ENCODE data around the gene ABCC10. TPM values are rescaled to one million over a fixed set of nuclear protein-coding genes. Genes with fewer than 3 reads are reported as not detected.

Gene ABCC10
- total RNA-seq, 1 donor from 2014 or later: 45.6 TPM

DNA sequence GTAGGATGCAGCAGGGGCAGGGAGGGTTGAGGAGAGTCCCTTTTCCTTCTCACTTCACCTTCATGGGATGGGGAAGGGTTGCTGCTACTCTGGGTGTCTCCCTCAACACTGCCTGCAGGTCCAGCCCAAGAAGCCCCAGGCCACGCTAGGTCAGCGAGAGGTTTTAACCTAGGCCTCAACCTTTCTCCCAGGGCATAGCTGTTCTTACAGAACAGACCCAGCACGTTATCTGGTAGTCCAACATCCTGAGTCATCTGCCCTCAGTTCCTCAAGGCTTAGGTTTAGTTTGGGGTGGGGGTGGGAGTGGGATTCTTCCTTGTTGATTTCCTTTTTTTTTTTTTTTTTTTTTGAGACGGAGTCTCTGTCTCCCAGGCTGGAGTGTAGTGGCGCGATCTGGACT, 67.0 kb downstream of the ABCC10 start:
- TF ChIP-seq, protein P1, sequence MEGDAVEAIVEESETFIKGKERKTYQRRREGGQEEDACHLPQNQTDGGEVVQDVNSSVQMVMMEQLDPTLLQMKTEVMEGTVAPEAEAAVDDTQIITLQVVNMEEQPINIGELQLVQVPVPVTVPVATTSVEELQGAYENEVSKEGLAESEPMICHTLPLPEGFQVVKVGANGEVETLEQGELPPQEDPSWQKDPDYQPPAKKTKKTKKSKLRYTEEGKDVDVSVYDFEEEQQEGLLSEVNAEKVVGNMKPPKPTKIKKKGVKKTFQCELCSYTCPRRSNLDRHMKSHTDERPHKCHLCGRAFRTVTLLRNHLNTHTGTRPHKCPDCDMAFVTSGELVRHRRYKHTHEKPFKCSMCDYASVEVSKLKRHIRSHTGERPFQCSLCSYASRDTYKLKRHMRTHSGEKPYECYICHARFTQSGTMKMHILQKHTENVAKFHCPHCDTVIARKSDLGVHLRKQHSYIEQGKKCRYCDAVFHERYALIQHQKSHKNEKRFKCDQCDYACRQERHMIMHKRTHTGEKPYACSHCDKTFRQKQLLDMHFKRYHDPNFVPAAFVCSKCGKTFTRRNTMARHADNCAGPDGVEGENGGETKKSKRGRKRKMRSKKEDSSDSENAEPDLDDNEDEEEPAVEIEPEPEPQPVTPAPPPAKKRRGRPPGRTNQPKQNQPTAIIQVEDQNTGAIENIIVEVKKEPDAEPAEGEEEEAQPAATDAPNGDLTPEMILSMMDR (IDR thresholded peaks at IDR 0.05; ENCODE audit: unreplicated experiment): no peak
- Mint-ChIP-seq H3K27ac (ENCODE audit: unreplicated experiment) (no peak overlapping the region), H3K27me3 (ENCODE audit: unreplicated experiment) (peaks cover 9% of the 10 kb centered on the region), H3K4me3 (ENCODE audit: unreplicated experiment) (no peak overlapping the region), H3K4me1 (ENCODE audit: unreplicated experiment) (peaks cover 24% of the 10 kb centered on the region), H3K36me3 (ENCODE audit: low read depth, unreplicated experiment) (peaks cover 17% of the 10 kb centered on the region), H3K9me3 (ENCODE audit: unreplicated experiment) (no peaks in the 10 kb centered on the region)
- no peak for DNase-seq (ENCODE audit: low spot score)

DNA sequence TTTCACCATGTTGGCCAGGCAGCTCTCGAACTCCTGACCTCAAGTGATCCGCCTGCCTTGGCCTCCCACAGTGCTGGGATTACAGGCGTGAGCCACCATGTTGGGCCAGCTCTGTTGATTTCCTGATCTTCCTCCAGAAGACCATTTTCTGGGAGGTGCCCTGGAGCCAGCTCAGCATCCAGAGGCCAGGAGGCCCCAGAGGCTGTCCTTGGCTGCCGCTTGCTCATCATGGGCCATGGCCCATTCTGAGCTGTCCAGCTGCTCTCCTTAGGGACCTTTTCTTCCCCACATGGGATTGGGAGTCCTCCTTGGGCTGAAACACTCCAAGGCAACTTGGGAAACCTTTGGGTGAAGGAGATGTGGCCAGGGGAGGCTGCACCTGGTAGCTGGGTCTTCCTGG, 67.4 kb downstream of the ABCC10 start:
- Mint-ChIP-seq H3K27me3 (ENCODE audit: unreplicated experiment) (peaks cover 9% of the 10 kb centered on the region), H3K4me3 (ENCODE audit: unreplicated experiment) (no peak overlapping the region), H3K27ac (ENCODE audit: unreplicated experiment) (no peak overlapping the region), H3K9me3 (ENCODE audit: unreplicated experiment) (no peaks in the 10 kb centered on the region), H3K4me1 (ENCODE audit: unreplicated experiment) (peaks cover 29% of the 10 kb centered on the region), H3K36me3 (ENCODE audit: low read depth, unreplicated experiment) (peaks cover 20% of the 10 kb centered on the region)
- DNase-seq (ENCODE audit: low spot score): no peak
- TF ChIP-seq, protein P1 (IDR thresholded peaks at IDR 0.05; ENCODE audit: unreplicated experiment): no peak

DNA sequence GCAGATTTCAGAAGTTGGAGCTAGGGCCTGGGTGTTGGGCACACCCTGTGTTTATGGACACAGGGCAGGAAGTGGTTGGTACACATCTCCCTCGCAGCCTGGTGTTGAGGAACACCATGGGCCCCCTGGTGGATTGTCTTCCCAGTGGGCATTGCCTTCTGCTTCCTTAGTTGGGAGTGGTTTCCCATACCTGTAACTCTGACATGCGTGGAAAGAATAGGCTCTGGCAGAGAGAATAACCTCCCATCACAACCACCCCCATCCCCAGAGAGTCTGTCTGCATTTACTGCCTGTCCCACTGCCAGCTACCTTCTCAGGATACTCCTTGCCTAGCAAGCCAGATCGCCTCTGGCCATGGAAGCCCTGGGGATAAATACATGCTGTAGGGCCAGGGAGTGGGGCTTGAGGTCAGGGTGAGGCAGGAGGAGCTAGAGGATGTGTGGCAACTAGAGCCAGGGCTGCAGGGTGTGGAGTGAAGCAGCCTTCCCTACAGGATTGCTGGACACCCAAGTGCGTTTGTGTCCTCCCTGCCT, 68.1 kb downstream of the ABCC10 start:
- H3K4me1 Mint-ChIP-seq (ENCODE audit: unreplicated experiment): peaks cover 33% of the 10 kb centered on the region
- DNase-seq (ENCODE audit: low spot score): no peak

DNA sequence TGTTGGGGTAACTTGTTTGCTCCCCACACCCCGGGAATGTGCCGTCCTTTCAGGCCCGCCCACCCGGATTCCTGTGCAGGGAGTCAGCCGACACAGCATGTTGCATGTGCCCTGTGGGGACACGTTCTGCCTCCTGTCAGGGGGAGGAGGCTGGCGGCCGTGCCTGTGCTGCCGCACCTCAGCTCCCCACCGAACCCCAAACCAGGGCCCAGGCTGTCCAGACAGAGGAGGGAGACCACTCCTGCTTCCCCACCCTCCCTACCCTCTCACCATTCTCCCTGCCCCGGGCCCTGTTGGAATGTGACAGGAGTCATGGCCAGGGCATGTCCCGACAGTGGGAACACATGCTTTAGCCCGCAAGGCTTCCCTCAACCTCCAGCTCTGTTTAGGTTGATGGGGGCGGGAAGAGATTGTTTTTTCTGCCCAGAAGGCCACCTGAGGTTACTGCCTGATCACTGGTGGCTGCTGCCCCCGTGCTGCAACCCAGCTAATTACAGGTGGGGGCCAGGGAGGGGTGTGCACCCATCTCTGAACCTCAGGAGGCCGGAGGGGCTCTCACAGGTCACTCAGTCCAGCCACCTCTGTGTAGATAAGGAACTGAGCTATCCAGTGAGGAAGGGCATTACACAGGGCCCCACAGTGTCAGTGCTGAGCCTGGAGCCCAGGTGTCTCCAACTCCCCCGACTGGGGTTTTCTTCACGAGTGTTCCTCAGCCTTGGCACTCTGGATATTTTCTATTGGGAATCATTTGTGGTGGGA, 69.2 kb downstream of the ABCC10 start:
- no peak for DNase-seq (ENCODE audit: low spot score)
- TF ChIP-seq, protein P1 (IDR thresholded peaks at IDR 0.05; ENCODE audit: unreplicated experiment): no peak
- Mint-ChIP-seq H3K36me3 (ENCODE audit: low read depth, unreplicated experiment) (peaks cover 27% of the 10 kb centered on the region), H3K4me1 (ENCODE audit: unreplicated experiment) (peaks cover 33% of the 10 kb centered on the region), H3K27me3 (ENCODE audit: unreplicated experiment) (peaks cover 11% of the 10 kb centered on the region), H3K4me3 (ENCODE audit: unreplicated experiment) (no peak overlapping the region), H3K27ac (ENCODE audit: unreplicated experiment) (no peak overlapping the region), H3K9me3 (ENCODE audit: unreplicated experiment) (no peaks in the 10 kb centered on the region)

More for the DNA sequence above, 68.1 kb downstream of the ABCC10 start:
- Mint-ChIP-seq H3K4me3 (ENCODE audit: unreplicated experiment) (no peak overlapping the region), H3K36me3 (ENCODE audit: low read depth, unreplicated experiment) (peaks cover 18% of the 10 kb centered on the region), H3K27me3 (ENCODE audit: unreplicated experiment) (peaks cover 9% of the 10 kb centered on the region), H3K9me3 (ENCODE audit: unreplicated experiment) (no peaks in the 10 kb centered on the region), H3K27ac (ENCODE audit: unreplicated experiment) (no peak overlapping the region)
- TF ChIP-seq, protein P1 (IDR thresholded peaks at IDR 0.05; ENCODE audit: unreplicated experiment): peak; percentile 18

DNA sequence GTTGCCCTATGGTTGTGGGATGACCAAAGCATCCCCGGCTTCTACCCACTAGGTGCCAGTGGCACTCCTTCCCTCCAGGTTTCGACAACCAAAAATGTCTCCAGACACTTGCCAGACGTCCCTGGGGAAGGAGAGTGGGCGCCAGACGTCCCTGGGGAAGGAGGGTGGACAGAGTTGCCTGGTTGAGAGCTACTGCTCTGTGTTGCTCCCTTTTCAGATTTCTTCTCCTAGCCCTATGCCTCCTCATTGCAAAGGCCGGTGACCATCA, 69.7 kb downstream of the ABCC10 start:
- Mint-ChIP-seq H3K27ac (ENCODE audit: unreplicated experiment) (no peak overlapping the region), H3K4me1 (ENCODE audit: unreplicated experiment) (peaks cover 33% of the 10 kb centered on the region), H3K36me3 (ENCODE audit: low read depth, unreplicated experiment) (peaks cover 32% of the 10 kb centered on the region), H3K4me3 (ENCODE audit: unreplicated experiment) (no peak overlapping the region), H3K9me3 (ENCODE audit: unreplicated experiment) (no peaks in the 10 kb centered on the region), H3K27me3 (ENCODE audit: unreplicated experiment) (peaks cover 11% of the 10 kb centered on the region)
- DNase-seq (ENCODE audit: low spot score): no peak
- TF ChIP-seq, protein P1 (IDR thresholded peaks at IDR 0.05; ENCODE audit: unreplicated experiment): no peak
